HUDEP-2 (cell line): ENCODE data around the gene MYCBPAP.
A peak's percentile ranks its signal among the peaks of the same experiment; 100 is the strongest.

Source experiments
- DNase-seq, 76 experiments: peaks; one replicate each; lab custom pipeline; 2025; ENCODE audit not compliant: unreplicated experiment in 76 of 76; lab: John Stamatoyannopoulos, UW

Gene MYCBPAP

GRCh38 chr17:50549256-50549941 is 41.2 kb downstream of the MYCBPAP start:
- no peak for DNase-seq

GRCh38 chr17:50549969-50550368 is 41.7 kb downstream of the MYCBPAP start:
- no peak for DNase-seq

- peak in 35 of 76 experiments; percentile 8 to 70 (median 30) for DNase-seq
These were observed 42.6 kb downstream of the MYCBPAP start for GRCh38 chr17:50550661-50551432.

GRCh38 chr17:50551433-50551815 is 43.2 kb downstream of the MYCBPAP start:
- DNase-seq: no peak

GRCh38 chr17:50551884-50552283 is 43.6 kb downstream of the MYCBPAP start:
- DNase-seq: no peak

- DNase-seq: no peak
These were observed 46.0 kb downstream of the MYCBPAP start for GRCh38 chr17:50554201-50554600.

- DNase-seq: no peak
These were observed 48.6 kb downstream of the MYCBPAP start for GRCh38 chr17:50556803-50557202.

- DNase-seq: no peak
These were observed 49.4 kb downstream of the MYCBPAP start for GRCh38 chr17:50557630-50558029.

- DNase-seq: no peak
These were observed 49.9 kb downstream of the MYCBPAP start for GRCh38 chr17:50558091-50558490.

- DNase-seq: no peak
These were observed 50.3 kb downstream of the MYCBPAP start for GRCh38 chr17:50558581-50558940.

- peak in 1 of 76 experiments; percentile 7 for DNase-seq
These were observed 50.8 kb downstream of the MYCBPAP start for GRCh38 chr17:50558941-50559614.

- peak in 41 of 76 experiments; percentile 6 to 58 (median 38) for DNase-seq
These were observed 51.5 kb downstream of the MYCBPAP start for GRCh38 chr17:50559674-50560184.

- DNase-seq: peak in 73 of 76 experiments; percentile 29 to 92 (median 73)
These were observed 52.1 kb downstream of the MYCBPAP start, which contains the start of gene CACNA1G for GRCh38 chr17:50560185-50560824. CACNA1G (plus strand) TSS chr17:50560715; CDS start chr17:50561460, 745 bp downstream.

- no peak for DNase-seq
These were observed 52.9 kb downstream of the MYCBPAP start for GRCh38 chr17:50560931-50561745.

GRCh38 chr17:50561746-50562141 is 53.5 kb downstream of the MYCBPAP start:
- DNase-seq: no peak

- no peak for DNase-seq
These were observed 54.2 kb downstream of the MYCBPAP start for GRCh38 chr17:50562242-50563091.

GRCh38 chr17:50563092-50563511 is 54.9 kb downstream of the MYCBPAP start:
- DNase-seq: no peak

GRCh38 chr17:50564916-50565315 is 56.7 kb downstream of the MYCBPAP start:
- DNase-seq: peak in 11 of 76 experiments; percentile 5 to 26 (median 10)
